GM12864 (cell line): ENCODE measurements around the gene DAPK1.

Source experiments
- DNase-seq: peaks from one replicate; pipeline ENCODE4 v3.0.0-alpha.2; 2011; ENCODE audit warnings: low read depth
- H3K4me3 ChIP-seq: 2 replicates; pipeline ENCODE4 v1.5.1; 2011; ENCODE audit warnings: mild to moderate bottlenecking, low read depth, low read length, control low read depth
- TF ChIP-seq, protein P1 (sequence below): IDR thresholded peaks from 2 replicates; pipeline ENCODE4 v1.5.1; 2011; ENCODE audit warnings: low read depth, mild to moderate bottlenecking, moderate library complexity, low read length, control low read depth, inconsistent platforms; ENCODE audit errors: missing control alignments

DAPK1 gene

DNA sequence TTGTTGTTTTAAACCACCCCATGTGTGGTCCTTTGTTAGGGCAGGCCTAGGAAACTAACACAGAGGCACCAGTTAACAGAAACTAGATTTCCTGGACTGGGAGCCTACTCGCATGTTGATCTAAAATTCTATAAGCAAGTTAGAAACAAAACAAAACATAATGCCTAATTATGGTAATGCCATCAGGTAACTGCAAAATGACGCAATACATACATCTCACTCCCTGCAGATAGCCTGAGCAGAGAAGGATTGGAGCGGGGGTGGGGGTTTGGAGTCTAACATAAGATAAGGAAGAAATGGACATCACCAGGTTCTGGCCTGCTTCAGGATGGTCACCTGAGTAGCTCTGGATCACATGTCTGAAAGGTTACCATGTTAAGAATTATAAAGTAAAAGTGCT lies 114.9 kb downstream of the DAPK1 start:
- no peak for DNase-seq
- TF ChIP-seq, protein P1, sequence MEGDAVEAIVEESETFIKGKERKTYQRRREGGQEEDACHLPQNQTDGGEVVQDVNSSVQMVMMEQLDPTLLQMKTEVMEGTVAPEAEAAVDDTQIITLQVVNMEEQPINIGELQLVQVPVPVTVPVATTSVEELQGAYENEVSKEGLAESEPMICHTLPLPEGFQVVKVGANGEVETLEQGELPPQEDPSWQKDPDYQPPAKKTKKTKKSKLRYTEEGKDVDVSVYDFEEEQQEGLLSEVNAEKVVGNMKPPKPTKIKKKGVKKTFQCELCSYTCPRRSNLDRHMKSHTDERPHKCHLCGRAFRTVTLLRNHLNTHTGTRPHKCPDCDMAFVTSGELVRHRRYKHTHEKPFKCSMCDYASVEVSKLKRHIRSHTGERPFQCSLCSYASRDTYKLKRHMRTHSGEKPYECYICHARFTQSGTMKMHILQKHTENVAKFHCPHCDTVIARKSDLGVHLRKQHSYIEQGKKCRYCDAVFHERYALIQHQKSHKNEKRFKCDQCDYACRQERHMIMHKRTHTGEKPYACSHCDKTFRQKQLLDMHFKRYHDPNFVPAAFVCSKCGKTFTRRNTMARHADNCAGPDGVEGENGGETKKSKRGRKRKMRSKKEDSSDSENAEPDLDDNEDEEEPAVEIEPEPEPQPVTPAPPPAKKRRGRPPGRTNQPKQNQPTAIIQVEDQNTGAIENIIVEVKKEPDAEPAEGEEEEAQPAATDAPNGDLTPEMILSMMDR, result no peak
- H3K4me3 ChIP-seq, result no peak overlapping the region

- no peak overlapping the region; the same call in 1 of the 2 replicates for H3K4me3 ChIP-seq
- TF ChIP-seq, protein P1, result no peak
- DNase-seq, result no peak
Measured at GRCh38 chr9:87613265-87614111, 115.8 kb downstream of the DAPK1 start.

GRCh38 chr9:87614397-87614796 lies 116.7 kb downstream of the DAPK1 start:
- no peak for DNase-seq
- H3K4me3 ChIP-seq, result no peak overlapping the region
- TF ChIP-seq, protein P1, result no peak

GRCh38 chr9:87615136-87615535 lies 117.5 kb downstream of the DAPK1 start:
- no peak for DNase-seq
- TF ChIP-seq, protein P1, result no peak

GRCh38 chr9:87615547-87616148 lies 118.0 kb downstream of the DAPK1 start:
- TF ChIP-seq, protein P1, result no peak

More at GRCh38 chr9:87615136-87615535, 117.5 kb downstream of the DAPK1 start:
- no peak overlapping the region for H3K4me3 ChIP-seq

GRCh38 chr9:87618226-87618625 lies 120.6 kb downstream of the DAPK1 start:
- TF ChIP-seq, protein P1, result no peak
- H3K4me3 ChIP-seq, result no peak overlapping the region
- DNase-seq, result no peak

More at GRCh38 chr9:87615547-87616148, 118.0 kb downstream of the DAPK1 start:
- no peak for DNase-seq
- no peak overlapping the region for H3K4me3 ChIP-seq
